GM12801 (cell line): Measurements from ENCODE around the gene ZFAND3.

ENCODE experiments used
- CTCF ChIP-seq: IDR thresholded peaks from one replicate; pipeline ENCODE4 v1.5.1; 2011; ENCODE audit warnings: control low read depth; ENCODE audit not compliant: insufficient read length; ENCODE audit errors: extremely low read depth

ZFAND3 gene

GRCh38 chr6:37915463-37915862 is 95.9 kb downstream of the ZFAND3 start:
- TF ChIP-seq CTCF, result no peak

- no peak for TF ChIP-seq CTCF
These were observed 96.6 kb downstream of the ZFAND3 start for GRCh38 chr6:37916149-37916548.

GRCh38 chr6:37916675-37917074 is 97.1 kb downstream of the ZFAND3 start:
- no peak for TF ChIP-seq CTCF

- TF ChIP-seq CTCF, result no peak
These were observed 98.0 kb downstream of the ZFAND3 start for GRCh38 chr6:37917566-37917965.

GRCh38 chr6:37919417-37920157 is 100.1 kb downstream of the ZFAND3 start:
- no peak for TF ChIP-seq CTCF

- TF ChIP-seq CTCF, result no peak
These were observed 101.1 kb downstream of the ZFAND3 start for GRCh38 chr6:37920667-37921066.

- TF ChIP-seq CTCF, result no peak
These were observed 103.0 kb downstream of the ZFAND3 start for GRCh38 chr6:37922563-37922962.
